ENCODE measurements around the gene IQSEC3.
A peak's percentile ranks its signal among the peaks of the same experiment; 100 is the strongest.
"Not testable (repeated sequence)": the region's sequence is repeated elsewhere in the genome, so short reads cannot be mapped to it uniquely, and the experiment has no call there.

IQSEC3 gene

GRCh38 chr12:66428-66781, at the start of gene IQSEC3:
IQSEC3 (plus strand) TSS chr12:66767; CDS start chr12:66883, 116 bp downstream.
- not testable (repeated sequence) for DNase-seq

- not testable (repeated sequence) for DNase-seq
Measured at GRCh38 chr12:17370-18340, 48.9 kb upstream of the IQSEC3 start.

- not testable (repeated sequence) for DNase-seq
Measured at GRCh38 chr12:18821-19567, 47.6 kb upstream of the IQSEC3 start.

GRCh38 chr12:19906-20305, 46.7 kb upstream of the IQSEC3 start:
- DNase-seq = not testable (repeated sequence)

GRCh38 chr12:20757-21156, 45.8 kb upstream of the IQSEC3 start:
- no peak for DNase-seq

GRCh38 chr12:21301-22189, 45.0 kb upstream of the IQSEC3 start:
- no peak for DNase-seq

- DNase-seq = no peak
Measured at GRCh38 chr12:22190-22529, 44.4 kb upstream of the IQSEC3 start.

GRCh38 chr12:22530-23201, 43.9 kb upstream of the IQSEC3 start:
- no peak for DNase-seq

- not testable (repeated sequence) for DNase-seq
Measured at GRCh38 chr12:27904-28303, 38.7 kb upstream of the IQSEC3 start.

- not testable (repeated sequence) for DNase-seq
Measured at GRCh38 chr12:38775-39174, 27.8 kb upstream of the IQSEC3 start.

GRCh38 chr12:39555-40265, 26.9 kb upstream of the IQSEC3 start:
- not testable (repeated sequence) for DNase-seq

GRCh38 chr12:44352-44751, 22.2 kb upstream of the IQSEC3 start:
- not testable (repeated sequence) for DNase-seq

- DNase-seq = not testable (repeated sequence)
Measured at GRCh38 chr12:45235-45990, 21.2 kb upstream of the IQSEC3 start.

GRCh38 chr12:45991-46358, 20.6 kb upstream of the IQSEC3 start:
- DNase-seq = peak; percentile 13

GRCh38 chr12:46542-46941, 20.0 kb upstream of the IQSEC3 start:
- not testable (repeated sequence) for DNase-seq

GRCh38 chr12:47699-48226, 18.8 kb upstream of the IQSEC3 start:
- DNase-seq = not testable (repeated sequence)

- DNase-seq = not testable (repeated sequence)
Measured at GRCh38 chr12:49149-49548, 17.4 kb upstream of the IQSEC3 start.

- not testable (repeated sequence) for DNase-seq
Measured at GRCh38 chr12:51087-51486, 15.5 kb upstream of the IQSEC3 start.

GRCh38 chr12:51962-52361, 14.6 kb upstream of the IQSEC3 start:
- not testable (repeated sequence) for DNase-seq
